HEK293T (cell line): ENCODE measurements around the gene LPCAT4.

Experiments
- ARNT ChIP-seq: fragments of 450-650 bp; IDR thresholded peaks from 2 replicates; pipeline ENCODE4 v1.6.1; 2017; ENCODE audit warnings: mild to moderate bottlenecking
- BHLHE40 ChIP-seq: fragments of 450-650 bp; IDR thresholded peaks from 2 replicates; pipeline ENCODE4 v1.6.1; 2016; ENCODE audit warnings: mild to moderate bottlenecking, moderate library complexity, borderline replicate concordance
- FOXA1 ChIP-seq: fragments of 450-650 bp; IDR thresholded peaks from 2 replicates; pipeline ENCODE4 v1.6.1; 2016; ENCODE audit warnings: mild to moderate bottlenecking
- FOXK2 ChIP-seq: fragments of 450-650 bp; IDR thresholded peaks from 2 replicates; pipeline ENCODE4 v1.6.1; 2016; ENCODE audit warnings: mild to moderate bottlenecking
- FOXM1 ChIP-seq: fragments of 450-650 bp; IDR thresholded peaks from 2 replicates; pipeline ENCODE4 v1.6.1; 2017; ENCODE audit warnings: mild to moderate bottlenecking, borderline replicate concordance
- HDGF ChIP-seq: fragments of 450-650 bp; IDR thresholded peaks from 2 replicates; pipeline ENCODE4 v1.6.1; 2017; ENCODE audit warnings: antibody characterized with exemption, borderline replicate concordance
- LEF1 ChIP-seq: fragments of 450-650 bp; IDR thresholded peaks from 2 replicates; pipeline ENCODE4 v1.6.1; 2017; ENCODE audit warnings: mild to moderate bottlenecking, borderline replicate concordance
- PKNOX1 ChIP-seq: fragments of 450-650 bp; IDR thresholded peaks from 2 replicates; pipeline ENCODE4 v1.6.1; 2016
- SP1 ChIP-seq: fragments of 450-650 bp; IDR thresholded peaks from 2 replicates; pipeline ENCODE4 v1.6.1; 2017
- SUZ12 ChIP-seq: fragments of 450-650 bp; IDR thresholded peaks from 2 replicates; pipeline ENCODE4 v1.6.1; 2016; ENCODE audit warnings: mild to moderate bottlenecking
- TARDBP ChIP-seq: fragments of 450-650 bp; IDR thresholded peaks from 2 replicates; pipeline ENCODE4 v1.6.1; 2016

- TF ChIP-seq SP1, result no peak
- TF ChIP-seq TARDBP, result no peak
- TF ChIP-seq SUZ12, result no peak
- no peak for TF ChIP-seq LEF1
- TF ChIP-seq FOXK2, result no peak
- no peak for TF ChIP-seq FOXM1
- TF ChIP-seq BHLHE40, result no peak
- no peak for TF ChIP-seq PKNOX1
- TF ChIP-seq HDGF, result no peak
- no peak for TF ChIP-seq FOXA1
- no peak for TF ChIP-seq ARNT
These were observed 11.8 kb downstream of the LPCAT4 start for GRCh38 chr15:34355241-34355640.
